ENCODE measurements around the gene PUS7L.

Gene PUS7L

DNA sequence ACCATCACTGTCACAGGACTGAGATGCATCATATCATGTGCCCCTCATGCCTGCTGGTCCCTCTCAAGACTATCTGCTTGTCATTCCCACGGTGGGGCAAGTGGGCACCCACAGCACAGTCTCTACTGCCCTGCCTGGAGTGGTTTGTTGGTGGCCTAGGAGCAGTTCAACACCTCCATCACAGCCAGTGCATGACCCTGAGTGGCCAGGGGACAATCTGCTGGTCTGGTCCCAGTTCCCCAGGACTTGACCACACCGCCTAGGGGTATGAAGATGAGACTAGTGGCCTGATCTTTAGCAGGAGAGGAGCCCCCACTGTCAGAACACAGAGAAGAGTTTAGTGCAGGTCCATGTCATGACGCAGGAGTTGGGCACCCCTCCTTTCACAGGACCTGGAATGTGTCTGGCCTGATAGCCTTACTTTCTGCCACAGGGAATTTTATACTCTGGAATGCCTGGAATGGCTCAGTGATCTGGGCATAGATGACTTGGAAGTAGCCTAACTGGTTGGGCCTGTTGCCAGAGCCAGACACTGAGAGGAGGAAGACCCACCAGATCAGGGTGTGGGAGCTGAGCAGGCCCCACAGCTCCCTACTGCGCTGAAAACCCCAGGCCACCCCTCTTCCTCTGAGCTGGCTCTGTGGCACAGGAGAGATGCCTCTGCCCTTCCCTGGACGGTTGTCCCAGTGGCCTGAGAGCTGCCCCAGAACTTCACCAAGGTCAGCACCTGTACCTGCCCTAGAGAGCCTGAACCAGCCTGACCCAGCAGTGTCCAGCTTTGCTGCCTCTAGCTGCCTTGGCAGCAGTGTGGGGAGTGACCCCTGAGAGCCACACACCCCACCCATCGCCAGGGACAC lies 83.3 kb downstream of the PUS7L start:
- WGBS (ENCODE audit: insufficient coverage): 83% methylated on average over 5 of the region's 6 CpGs
- no peaks in the 10 kb centered on the region for H3K4me1 ChIP-seq (ENCODE audit: control extremely low read depth in 1 of 4, control insufficient read depth in 4 of 4, insufficient read depth in 4 of 4, low read length in 3 of 4)
- no peaks in the 10 kb centered on the region for H3K9me3 ChIP-seq (ENCODE audit: control extremely low read depth in 1 of 5, control insufficient read depth in 4 of 5, insufficient read depth in 2 of 5, low read depth in 1 of 5, low read length in 4 of 5)
- H3K27me3 ChIP-seq (replicated peaks in 2 of 5; ENCODE audit: control insufficient read depth in 4 of 5, insufficient read depth in 5 of 5, low read length in 4 of 5): peaks cover 0 to 5% (median 0%) of the 10 kb centered on the region in 5 experiments
- no peak for DNase-seq
- H3K36me3 ChIP-seq (ENCODE audit: control insufficient read depth in 4 of 4, insufficient read depth in 4 of 4, low read length in 3 of 4): no peaks in the 10 kb centered on the region
- ChIA-PET POLR2A (no interaction called here), CTCF (no interaction called here)
- no peak overlapping the region for H3K4me3 ChIP-seq (ENCODE audit: control insufficient read depth in 1 of 7, extremely low read depth in 1 of 7, insufficient read depth in 4 of 7, low read depth in 2 of 7, low read length in 6 of 7)
- no peak overlapping the region for H3K27ac ChIP-seq (ENCODE audit: insufficient read depth in 1 of 2, low read depth in 1 of 2, low read length in 2 of 2, poor library complexity in 1 of 2, severe bottlenecking in 2 of 2)

DNA sequence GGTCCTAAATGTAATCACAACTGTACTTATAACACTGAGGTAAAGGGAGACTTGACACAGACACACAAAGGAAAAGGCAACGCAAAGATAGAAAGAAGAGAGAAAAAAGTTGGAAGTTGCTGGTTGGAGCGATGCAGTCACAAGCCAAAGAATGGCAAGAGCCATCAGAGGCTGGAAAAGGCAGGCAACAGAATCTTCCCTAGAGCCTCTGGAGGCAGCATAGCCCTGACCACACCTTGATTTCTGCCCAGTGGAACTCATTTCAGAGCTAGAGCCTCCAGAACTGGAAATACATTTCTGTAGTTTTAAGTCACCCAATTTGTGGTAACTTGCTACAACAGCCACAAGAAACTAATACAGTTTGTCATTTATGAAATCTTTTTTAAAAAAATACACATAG lies 89.2 kb downstream of the PUS7L start:
- H3K4me1 ChIP-seq (ENCODE audit: control extremely low read depth in 1 of 4, control insufficient read depth in 4 of 4, insufficient read depth in 4 of 4, low read length in 3 of 4): no peaks in the 10 kb centered on the region
- ChIA-PET POLR2A (no interaction called here), CTCF (no interaction called here)
- DNase-seq: no peak
- 90% methylated on average over 2 of the region's 2 CpGs for WGBS (ENCODE audit: insufficient coverage)
- H3K4me3 ChIP-seq (ENCODE audit: control insufficient read depth in 1 of 7, extremely low read depth in 1 of 7, insufficient read depth in 4 of 7, low read depth in 2 of 7, low read length in 6 of 7): no peak overlapping the region
- H3K9me3 ChIP-seq (ENCODE audit: control extremely low read depth in 1 of 5, control insufficient read depth in 4 of 5, insufficient read depth in 2 of 5, low read depth in 1 of 5, low read length in 4 of 5): no peaks in the 10 kb centered on the region
- no peak overlapping the region for H3K27ac ChIP-seq (ENCODE audit: insufficient read depth in 1 of 2, low read depth in 1 of 2, low read length in 2 of 2, poor library complexity in 1 of 2, severe bottlenecking in 2 of 2)
- H3K27me3 ChIP-seq (replicated peaks in 2 of 5; ENCODE audit: control insufficient read depth in 4 of 5, insufficient read depth in 5 of 5, low read length in 4 of 5): no peaks in the 10 kb centered on the region
- no peaks in the 10 kb centered on the region for H3K36me3 ChIP-seq (ENCODE audit: control insufficient read depth in 4 of 4, insufficient read depth in 4 of 4, low read length in 3 of 4)

Data from common myeloid progenitor, CD34-positive (primary cell).